NCI-H1417 (cell line): Measurements from ENCODE around the gene SOX18.

Source experiments
- DNase-seq, 3 experiments: peaks; one replicate each; lab custom pipeline; 2025; lab: John Stamatoyannopoulos, UW

Gene SOX18

DNA sequence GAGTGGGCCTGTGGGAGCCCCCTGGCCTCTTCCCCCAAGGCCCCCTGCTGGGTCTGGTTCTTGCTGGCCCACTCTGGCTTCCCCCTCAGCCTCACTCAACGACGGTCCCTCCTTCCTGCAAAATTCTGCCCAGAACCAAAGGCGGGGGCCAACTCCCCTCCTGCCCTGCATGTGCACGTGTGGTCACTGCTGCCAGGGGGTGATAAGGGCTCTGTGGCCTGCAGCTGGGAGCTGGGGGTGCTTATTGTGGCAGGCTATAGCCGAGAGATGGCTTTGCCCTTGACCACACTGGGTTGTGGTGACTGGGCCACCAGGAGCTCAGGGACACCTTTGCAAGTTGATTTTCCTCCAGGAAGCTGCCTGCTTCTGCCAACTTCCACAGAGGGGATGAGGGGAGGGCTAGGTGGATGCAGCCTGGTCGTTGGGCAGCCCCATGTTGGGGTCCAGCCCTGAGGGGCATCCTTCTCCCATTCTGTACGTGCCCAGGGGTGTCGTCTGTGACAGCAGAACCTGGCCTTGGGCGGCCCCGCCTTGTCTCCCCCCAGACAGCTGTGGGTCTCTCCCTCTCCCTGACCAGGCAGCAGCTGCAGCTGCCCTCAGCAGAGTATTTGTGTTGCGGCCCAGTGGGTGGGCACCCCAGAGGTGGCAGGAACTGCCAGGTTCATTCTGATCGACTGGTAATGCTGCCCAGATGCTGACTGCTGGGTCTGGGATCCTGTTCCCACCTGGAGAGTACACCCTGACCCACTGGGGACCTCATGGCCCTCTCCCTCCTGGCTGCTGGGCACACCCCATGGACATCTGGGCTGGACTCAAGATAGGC is 19.2 kb upstream of the SOX18 start:
- DNase-seq: peak in 2 of 3 experiments; percentile 70 to 79

DNA sequence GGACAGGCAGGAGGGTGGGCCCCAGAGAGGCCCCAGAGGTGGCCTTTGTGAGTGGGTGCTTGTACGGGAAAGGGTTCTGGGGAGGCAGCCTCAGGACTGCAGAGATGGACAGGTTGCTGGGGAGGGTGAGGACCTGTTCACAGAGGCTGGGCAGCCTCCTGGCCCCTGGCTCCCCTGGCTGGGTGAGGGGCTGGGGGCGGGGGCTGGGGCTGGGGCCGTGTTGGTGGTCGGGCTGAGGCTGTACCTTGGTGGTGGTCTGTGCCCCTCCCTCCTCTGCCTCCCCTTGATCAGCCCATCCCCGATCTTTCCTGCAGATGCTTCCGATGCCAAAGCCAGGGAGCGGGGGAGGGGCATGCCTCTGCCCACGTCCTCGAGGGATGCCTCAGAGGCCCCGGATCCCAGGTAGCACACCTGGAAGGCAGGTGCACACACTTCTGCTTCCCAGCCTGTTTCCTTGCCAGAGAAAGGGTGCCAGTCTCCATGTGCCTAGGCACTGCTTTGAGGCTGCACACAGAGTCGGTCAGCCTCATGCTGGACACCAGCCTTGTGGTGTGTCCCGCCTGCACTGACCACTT is 18.4 kb upstream of the SOX18 start:
- DNase-seq: no peak

DNA sequence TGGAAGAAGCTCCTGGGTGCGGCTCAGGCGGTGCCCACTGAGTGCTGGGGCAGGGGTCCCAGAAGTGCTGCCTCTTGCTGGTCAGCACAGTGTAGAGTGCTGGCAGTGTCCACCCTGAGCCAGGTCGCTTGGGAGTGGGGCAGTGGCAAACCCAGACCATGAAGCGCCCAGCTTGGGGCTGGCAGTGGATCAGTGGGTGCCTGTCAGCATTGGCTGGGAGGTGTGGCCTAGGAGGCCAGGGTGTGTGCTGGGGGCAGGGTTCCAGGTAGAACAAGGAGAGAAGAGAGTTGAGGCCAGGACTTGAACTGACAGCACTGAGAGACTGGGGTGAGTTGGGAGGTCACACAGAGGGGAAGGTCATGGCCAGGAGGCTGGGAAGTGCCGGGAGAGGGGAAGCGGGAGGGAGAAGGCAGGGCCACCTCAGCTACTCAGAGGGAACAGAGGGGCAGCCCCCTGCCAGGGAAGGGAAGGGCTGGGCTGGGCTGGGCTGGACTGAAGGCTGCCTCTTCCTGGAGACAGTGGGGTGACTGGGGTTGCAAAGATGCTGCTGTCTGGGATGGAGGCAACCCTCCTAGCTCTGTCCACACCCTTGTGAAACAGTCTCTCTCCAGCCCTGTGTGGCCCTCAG is 17.7 kb upstream of the SOX18 start:
- no peak for DNase-seq

GRCh38 chr20:64065974-64066343 is 16.5 kb upstream of the SOX18 start:
- no peak for DNase-seq

DNA sequence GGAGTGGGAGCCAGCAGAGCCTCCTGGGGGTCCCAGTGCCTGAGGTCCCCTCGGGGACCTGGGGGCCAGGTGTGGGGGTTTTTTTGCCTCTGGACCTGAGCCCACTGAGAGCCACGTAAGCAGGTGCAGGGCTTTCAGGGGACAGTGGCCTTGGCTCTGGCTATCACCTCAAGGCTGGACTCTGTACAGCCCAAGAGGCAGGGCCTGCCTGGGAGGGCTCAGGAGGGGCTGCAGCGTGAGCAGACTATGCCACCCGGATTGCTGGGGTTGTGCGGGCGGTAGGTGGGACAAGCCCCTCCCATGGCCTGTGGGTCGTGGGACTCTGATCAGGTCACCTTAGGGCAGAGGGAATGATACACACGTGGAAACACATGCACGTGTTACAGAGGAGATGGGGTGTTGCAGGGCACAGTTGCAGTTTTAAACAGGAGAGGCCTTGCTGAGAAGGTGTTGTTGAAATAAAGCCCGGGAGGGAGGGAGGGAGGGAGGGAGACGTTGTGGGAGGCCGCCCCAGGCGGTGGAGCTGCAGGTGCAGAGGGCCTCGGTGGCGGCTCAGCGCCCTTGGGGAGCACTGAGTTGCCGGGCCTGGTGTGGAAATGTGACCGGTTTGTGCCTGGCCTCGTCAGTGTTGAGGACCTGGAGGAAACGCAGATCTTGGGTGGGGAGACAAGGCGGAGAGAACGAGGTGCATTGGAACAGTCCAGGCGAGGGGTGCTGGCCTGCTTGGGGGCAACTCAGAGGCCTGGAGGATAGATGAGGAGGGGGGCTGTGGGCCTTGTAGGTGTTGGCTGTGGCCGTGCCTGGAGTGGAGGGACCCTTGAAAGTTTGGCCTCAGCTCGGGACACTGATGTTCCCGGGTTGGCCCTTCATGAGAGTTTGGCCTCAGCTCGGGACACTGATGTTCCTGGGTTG is 15.9 kb upstream of the SOX18 start:
- DNase-seq: peak in 2 of 3 experiments; percentile 55 to 63

DNA sequence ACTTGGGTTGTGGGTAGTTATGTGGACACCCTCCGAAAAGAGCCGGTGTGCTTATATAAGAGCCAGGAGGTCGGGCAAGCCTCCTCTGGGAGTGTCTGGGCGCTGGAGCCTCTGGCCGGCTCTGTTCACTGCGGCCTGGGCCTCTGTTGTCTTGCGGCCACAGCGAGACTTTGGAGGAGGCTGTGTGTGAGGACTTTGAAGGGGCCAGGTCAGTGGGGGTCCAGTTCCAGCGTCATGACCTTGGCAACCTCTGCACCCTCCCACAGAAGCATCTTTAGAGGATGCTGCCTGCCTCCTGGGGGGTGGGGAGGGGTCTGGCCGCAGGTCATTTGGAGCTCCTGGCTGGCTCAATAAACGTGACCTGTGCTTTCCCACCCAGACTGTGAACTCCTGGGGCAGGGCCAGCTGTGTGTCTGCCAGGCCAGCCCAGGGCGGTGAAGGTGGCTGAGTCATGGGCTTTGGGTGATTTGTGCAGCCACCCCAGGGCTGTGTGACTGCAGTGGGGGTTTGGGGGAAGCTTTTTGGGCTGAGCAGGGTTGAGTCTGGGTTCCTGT is 14.8 kb upstream of the SOX18 start:
- DNase-seq: no peak

- peak in 1 of 3 experiments; percentile 38 for DNase-seq
Observed at GRCh38 chr20:64063389-64064144, 14.1 kb upstream of the SOX18 start.

DNA sequence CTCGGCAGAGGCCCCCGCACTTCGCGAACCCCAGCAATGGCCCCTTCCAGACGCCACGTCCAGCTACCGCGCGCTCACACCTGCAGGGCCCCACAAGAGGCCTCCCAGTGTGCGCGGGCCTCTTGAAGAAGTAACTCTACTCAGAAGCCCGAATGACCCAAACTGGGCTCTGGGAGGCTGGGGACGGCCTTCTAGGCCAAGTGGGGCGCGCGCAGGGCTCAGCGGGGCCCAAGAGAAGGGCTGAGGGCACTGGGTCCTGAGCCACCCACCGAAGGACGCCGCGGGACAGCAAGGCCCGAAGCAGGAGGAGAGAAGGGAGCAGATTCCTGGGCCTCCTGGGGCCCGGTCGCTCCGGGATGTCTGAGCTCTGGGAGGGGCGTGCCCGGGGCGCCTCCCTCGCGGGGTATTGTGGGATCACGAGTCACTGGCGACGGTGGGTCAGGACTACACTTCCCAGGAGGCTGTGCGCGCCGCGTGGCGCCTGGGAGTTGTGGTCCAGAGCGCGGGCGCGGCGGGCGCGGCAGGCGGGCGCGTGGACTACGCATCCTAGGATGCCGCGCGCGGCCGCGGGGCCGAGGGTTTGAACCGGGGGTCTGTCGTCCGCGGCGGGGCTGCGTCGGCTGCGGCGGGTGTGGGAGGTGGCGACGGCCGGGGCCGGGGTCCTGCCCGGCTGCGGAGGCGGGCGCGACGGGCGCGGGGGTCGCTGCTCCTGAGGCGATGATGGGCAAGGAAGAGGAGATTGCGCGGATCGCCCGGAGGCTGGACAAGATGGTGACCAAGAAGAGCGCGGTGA is 13.4 kb upstream of the SOX18 start, which contains the start of gene TCEA2:
TCEA2 (plus strand) TSS at position 603 of the 793 bp plus-strand sequence; CDS start at position 718, 115 bp downstream.
- peak; percentile 94 to 97 (median 95) for DNase-seq

- no peak for DNase-seq
Observed at GRCh38 chr20:64062276-64062595, 12.8 kb upstream of the SOX18 start.

GRCh38 chr20:64058536-64058935 is 9.1 kb upstream of the SOX18 start:
- DNase-seq: no peak

DNA sequence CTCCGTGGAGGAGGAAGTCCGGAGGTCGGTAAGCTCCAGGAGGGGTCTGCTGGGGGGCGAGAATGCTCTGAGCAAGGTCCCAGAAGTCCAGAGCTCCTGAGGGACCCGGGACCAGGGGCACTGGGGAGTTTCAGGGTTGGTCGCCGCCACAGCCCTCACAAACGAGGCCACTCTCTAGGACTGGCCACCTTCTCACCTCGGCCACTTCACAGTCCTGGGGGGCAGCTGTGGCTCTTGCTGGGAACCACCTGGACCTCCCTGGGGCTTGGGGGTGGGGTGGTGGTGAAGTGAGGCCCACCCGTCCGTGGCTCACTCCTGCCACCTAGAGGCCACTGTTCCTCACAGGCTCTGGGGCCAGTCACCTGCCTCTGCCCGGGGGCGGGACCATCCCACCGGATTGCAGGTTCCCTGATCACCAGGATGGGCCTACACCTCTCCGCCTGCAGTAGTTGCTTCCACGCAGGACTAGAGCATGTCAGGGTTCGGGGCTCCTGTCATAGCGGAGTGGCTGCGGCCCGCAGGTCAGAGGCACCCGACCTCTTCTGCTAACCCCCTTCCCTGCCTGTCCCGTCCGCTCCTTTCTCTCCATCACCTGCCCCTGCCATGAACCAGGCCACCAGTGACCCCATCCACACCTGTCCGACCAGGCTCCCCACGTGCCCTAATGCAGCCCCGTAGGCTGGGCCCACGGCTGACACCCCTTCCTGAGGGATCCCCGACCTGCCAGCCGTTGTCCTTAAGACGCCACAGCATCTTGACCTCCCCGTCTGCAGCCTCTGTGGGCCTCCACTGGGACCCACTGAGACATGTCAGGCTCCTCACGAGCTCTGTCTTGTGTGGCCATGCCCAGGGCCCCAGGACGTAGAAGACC is 8.4 kb upstream of the SOX18 start:
- DNase-seq: peak; percentile 68 to 81 (median 71)

DNA sequence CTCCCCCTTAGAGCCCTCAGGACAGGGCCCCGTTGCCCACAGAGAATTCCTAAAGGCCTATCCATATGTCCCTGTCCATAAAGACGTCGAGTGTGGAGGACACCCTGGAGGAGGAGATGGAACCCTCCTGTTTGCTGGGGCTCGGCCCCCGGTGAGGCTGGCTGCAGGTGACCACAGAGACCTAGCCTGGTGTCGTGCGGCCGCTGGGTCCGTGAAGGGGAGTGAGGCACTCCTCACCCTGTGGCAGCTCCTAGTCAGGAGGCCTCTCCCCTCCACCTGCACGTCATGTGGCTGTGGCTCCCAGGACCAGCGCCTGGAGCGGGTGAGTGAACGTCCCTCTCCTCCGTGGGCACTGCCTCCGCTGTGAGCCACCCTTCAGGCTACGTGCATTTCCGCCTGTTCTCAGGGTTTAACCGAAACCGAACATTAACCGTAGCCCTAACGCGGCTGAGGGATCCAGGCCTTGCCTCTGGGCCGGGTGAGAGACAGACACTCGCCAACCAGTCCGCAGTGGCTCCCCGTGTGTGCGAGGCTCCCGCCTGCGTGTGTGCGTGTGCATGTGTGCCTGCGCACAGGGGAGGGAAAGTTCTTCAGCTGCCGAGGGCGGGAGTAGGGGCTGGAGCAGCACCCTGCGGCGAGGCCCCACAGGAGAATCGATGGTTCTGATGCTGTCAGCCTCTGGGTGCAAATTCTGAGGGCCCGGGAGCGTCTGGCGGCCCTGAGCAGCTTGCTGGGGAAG is 7.6 kb upstream of the SOX18 start:
- peak in 2 of 3 experiments; percentile 63 to 71 for DNase-seq

- DNase-seq: no peak
Observed at GRCh38 chr20:64056639-64056888, 7.1 kb upstream of the SOX18 start.

DNA sequence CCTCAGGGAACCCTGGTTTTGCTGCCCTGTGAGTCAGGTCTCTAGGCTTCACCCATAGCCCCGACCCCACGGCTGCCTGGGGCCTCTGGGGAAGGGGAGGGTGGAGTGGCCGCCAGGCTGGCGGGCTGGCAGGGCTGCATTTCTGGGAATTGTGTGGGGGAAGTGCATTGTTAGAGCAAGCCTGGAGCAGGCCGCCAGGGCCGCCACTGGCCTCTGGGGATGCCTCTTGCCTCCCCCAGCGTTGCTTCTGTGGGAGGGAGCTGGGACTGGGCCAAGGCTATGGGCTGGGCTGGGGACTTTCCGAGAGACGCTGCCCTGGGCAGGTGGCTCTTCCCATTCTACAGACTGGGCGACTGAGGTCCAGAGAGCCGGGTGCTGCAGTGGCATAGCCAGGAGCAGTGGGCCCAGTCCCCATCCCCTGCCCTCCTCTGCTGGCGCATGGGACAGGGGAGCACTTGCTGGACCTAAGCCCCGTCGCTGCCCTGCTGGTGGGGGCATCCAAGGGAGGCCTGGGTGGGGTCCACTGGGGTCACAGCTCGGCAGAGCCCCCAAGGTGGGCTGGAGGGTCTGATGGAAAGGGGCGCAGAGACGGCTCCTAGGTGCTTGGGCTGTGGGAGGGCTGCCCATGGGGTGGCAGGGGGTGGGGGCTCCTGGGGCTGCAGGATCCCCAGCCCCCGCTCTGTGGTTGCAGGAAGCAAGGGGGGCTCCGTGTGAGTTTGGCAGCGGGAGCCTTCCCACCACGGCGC is 6.6 kb upstream of the SOX18 start:
- DNase-seq: peak in 1 of 3 experiments; percentile 24

DNA sequence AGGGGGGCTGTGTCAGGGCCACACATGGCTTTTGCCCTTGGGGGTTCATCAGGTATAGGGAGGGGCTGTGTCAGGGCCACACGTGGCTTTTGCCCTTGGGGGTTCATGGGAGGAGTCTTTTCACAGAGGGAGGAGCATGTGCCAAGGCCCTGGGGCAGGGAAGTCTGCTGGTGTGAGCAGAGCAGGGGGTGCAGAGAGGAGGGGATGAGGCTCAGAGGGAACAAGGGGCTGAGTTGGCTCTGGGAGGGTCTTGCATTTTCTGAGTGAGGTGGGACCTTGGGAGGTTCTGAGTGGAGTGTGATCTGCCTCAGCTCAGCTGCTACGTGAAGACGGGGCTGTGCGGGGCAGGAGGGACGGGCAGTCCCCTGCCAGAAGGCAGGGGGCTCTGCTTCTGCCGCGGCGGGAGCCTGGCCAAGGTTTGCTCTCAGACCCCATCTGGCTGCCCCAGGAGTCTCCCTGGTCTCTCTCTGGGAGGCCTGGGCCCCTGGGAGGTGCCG is 6.0 kb upstream of the SOX18 start:
- DNase-seq: no peak

- peak in 1 of 3 experiments; percentile 34 for DNase-seq
Observed at GRCh38 chr20:64053841-64054661, 4.6 kb upstream of the SOX18 start.
